T-helper 2 cell treated with Interferon-gamma antibody and Interleukin-4, amounts not matched to agents 100 ng/mL and 5 ng/mL, for 36 hours (primary cell): Measurements from ENCODE around the gene FTCD. TPM values are rescaled to one million over a fixed set of nuclear protein-coding genes. Genes with fewer than 3 reads are reported as not detected.
"Not testable (repeated sequence)": the region's sequence is repeated elsewhere in the genome, so short reads cannot be mapped to it uniquely, and the experiment has no call there.

Experiments
- intact Hi-C: fragments of 100-400 bp; cut with micrococcal nuclease; formaldehyde crosslinking; loops from one replicate; pipeline ENCODE4 v1.15.1; 2023
- total RNA-seq: library from RNA; stranded (reverse); gene quantifications from 2 replicates; pipeline ENCODE4 v1.2.3, GENCODE V29; 2022

FTCD gene
- total RNA-seq, 1 donor from 2014 or later = 0.25 TPM

DNA sequence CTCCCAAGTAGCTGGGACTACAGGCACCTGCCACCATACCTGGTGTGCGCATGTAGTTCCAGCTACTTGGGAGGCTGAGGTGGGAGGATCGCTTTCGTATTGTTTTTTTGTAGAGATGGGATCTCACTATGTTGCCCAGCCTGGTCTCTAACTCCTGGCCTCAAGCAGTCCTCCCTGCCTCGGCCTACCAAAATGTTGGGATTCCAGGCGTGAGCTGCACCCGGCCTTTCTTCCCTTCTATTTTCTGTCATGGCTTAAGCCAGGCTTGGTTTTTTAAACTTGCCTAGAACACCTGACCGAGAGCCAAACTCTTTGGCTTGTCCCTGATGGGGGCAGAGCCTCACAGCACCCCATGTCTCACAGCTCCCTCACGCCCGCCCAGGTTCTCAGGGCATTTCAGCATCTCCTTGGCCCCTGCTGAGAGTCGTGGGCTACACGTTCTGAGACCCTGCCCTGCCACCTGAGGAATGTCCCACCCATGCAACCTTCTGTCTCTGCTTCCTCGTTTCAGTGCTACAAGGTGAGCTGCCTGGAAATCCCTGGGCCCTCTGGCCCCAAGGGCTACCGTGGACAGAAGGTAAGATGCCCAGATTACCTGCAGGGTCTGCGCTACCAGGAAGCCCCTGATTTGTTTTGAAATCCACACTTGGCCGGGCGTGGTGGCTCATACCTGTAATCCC lies 41.7 kb downstream of the FTCD start:
- intact Hi-C loops = no loop called here

DNA sequence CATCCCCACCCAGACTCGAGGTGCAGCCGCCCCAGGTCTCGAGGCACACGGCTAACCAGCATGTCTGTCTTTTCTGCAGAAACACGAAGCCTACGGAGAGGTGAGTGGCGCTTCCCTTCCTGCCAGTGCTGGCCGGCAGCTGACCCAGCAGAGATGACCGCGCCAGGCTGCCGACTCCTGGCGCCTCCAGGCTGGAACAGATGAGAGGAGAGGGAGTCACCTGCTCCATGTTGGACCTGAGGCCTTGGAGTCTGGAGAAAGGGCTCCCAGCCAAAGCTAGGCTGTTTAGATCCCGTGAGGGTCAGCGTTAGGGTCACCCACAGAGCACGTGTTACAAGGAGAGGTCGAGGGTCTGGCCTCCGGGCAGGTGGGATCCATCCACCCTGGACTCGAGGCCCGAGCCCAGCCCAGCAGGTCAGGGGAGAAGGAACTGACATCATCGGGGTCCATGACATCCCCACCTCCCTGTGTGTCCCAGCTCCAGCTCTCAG lies 42.6 kb downstream of the FTCD start:
- intact Hi-C loops = no loop called here

DNA sequence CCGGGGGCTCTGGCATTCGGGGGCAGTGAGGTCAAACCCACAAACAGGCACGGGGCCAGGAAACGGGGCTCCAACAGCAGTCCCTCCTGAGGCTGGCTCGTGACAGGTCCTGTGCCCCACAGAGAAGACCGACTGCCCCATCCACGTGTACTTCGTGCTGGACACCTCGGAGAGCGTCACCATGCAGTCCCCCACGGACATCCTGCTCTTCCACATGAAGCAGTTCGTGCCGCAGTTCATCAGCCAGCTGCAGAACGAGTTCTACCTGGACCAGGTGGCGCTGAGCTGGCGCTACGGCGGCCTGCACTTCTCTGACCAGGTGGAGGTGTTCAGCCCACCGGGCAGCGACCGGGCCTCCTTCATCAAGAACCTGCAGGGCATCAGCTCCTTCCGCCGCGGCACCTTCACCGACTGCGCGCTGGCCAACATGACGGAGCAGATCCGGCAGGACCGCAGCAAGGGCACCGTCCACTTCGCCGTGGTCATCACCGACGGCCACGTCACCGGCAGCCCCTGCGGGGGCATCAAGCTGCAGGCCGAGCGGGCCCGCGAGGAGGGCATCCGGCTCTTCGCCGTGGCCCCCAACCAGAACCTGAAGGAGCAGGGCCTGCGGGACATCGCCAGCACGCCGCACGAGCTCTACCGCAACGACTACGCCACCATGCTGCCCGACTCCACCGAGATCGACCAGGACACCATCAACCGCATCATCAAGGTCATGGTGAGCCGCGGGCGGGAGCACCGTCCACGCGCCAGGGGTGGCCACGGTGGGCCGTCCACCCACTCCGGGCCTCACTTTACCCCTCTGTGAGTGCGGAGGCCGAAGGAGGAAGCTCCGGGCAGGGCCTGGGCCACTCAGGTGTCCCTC lies 43.3 kb downstream of the FTCD start:
- intact Hi-C loops = no loop called here

DNA sequence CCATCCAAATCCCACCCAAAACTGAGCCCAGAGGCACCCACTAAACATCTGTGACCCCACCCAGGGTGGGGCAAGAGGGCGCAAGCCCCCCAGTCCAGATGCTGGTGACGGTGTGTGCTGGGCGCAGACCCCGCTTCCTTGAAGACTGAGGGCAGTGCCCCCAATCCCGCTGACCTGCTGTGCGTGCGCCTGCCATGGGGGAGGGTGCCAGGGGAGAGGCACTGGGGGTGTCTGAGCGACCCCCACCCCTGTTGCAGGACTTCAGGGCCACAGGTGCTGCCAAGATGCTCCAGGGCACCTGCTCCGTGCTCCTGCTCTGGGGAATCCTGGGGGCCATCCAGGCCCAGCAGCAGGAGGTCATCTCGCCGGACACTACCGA lies 44.2 kb downstream of the FTCD start:
- intact Hi-C loops = no loop called here

DNA sequence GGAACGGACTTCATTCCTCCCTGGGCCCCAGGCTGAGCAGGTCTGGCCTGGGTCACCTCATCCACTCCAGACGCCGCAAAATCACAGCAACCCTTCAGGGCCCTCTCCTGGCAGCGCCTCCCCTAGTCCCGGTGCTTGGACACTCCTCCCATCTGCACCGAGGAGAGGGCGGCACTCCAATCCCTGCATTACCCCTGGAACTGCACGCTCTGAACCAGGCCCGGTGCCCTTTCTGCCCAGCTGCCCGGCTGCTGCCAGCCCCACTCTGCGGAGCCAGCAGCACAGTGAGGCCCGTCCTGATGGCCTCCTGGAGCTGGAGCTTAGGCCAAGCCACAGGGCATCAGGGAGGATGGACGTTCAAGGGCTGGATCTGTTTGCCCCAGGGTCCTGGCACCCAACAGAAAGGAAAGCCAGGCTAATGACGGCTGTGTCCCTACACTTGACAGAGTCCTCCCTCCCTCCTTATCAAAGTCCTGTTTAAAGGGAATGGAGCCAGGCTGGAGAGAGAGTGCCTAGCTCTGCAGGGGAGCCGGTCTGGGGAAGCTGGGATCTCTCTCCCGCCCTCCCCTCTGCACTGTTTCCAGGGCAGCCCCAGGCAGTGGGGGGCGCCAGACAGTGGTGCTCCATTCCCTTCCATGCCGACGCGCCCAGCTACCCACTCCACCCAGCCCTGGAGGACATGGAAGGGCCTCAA lies 44.7 kb downstream of the FTCD start:
- intact Hi-C loops = no loop called here

DNA sequence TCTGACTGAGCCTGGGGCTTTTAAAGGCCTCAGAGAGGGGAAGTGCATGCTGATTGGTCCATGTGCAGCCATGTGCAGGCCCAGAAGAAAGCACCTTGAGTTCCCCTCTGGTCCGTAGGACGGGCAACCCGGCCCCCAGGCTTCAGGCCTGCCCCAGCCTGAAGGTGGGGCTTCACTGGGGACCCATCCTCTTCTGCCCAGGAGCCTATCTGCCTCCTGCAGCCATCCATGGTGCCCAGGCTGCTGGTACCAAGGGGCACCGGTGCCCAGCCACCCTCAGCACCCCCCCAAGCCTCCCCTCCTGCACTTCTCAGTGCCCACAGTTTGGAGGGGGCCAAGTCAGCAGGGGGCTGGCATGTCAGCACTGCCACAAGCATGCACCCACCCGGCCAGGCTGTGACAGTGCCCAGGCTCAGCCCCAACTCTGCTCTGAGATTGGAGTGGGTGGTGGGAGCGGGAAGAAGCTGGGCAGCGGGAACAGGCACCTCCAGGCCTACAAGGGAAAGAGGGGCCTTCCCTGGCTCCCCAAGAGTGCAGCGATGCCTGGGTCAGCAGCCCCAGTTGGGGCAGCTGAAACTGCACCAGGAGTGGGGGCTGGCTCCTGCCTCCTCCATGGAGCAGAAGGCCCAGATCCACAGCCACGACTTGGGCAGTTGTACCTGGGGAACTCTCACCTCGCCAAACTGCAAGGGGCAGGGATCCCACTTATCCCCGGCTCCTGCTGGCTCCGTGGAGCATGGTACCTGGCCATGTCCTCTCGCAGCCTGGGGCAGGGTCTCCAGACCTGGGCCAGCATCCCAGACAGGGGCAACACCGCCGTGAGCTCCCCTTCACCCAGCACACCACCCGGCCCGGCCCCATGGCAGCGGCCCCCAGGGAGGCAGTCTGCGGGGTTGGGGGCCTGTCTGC lies 45.8 kb downstream of the FTCD start:
- intact Hi-C loops = no loop called here

DNA sequence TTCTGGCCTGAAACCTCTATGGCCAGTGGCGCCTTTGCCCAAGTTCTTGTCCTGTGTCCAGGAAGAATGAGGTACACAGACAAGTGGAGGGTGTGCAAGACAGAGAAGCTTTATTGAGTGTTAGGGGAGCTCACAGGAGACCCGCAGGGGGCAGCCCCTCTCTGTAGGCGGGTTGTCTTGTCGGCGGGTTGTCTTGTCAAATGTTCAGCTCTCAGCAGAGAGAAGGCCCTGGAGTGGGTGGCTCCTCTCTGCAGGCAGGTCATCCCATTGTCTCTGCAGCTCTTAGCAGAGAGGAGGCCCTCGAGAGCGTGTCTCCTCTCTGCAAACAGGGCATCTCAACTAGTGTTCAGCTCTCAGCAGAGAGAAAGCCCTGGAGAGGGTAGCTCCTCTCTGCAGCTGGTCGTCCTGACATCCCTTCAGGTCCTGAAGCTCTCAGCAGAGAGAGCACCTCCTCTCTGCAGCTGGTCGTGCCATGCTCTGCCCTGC lies 46.5 kb downstream of the FTCD start:
- intact Hi-C loops = no loop called here

DNA sequence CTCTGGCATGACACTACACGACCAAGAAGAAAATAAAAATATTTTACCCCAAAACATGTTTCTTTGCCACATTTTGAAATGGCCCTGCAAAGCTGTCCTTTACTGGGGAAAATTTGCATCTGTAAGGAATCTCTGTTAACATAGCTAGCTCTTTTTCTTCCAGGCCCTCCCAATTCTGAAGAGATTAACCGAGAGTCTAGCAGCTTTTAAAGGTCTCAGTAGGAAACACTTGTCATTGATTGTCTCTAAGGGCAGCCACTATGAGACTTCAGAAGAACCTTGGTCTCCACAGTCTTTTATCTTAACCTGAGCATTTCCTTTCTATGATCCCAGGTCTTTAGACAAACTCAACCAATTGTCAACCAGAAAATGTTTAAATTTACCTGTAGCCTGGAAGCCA lies 48.0 kb downstream of the FTCD start:
- intact Hi-C loops = not testable (repeated sequence)

DNA sequence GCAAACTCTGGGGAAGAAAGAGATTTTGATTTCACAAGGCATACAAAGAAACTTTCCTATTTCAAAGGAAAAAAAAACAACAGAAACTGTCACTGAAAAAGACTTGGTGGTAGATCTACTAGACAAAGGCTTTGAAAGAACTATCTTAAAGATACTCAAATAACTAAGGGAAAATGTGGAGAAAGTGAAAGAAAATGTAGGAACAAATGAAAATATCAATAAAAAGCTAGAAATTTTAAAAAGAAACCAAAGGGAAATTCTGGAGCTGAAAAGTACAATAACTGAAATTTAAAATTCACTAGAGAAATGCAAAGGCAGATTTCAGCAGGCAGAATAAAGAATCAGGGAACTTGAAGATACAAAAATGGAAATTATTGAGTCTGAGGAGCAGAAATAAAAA lies 51.3 kb downstream of the FTCD start:
- intact Hi-C loops = no loop called here

DNA sequence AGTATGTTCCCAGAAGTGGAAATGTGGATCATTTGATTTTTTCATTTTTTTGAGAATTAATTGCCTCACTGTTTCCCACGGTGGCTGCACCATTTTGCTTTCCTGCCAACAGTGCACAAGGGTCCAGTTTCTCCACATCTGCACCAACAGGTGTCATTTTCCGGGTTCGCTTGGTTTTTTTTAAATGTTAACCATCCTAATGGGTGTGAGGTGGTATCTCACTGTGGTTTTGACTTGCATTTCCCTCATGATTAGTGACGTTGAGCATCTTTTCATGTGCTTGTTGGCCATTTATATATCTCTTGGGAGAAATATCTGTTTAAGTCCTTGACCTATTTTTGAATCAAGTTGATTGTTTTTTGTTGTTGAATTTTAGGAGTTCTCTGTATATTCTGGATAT lies 54.5 kb downstream of the FTCD start:
- intact Hi-C loops = no loop called here

DNA sequence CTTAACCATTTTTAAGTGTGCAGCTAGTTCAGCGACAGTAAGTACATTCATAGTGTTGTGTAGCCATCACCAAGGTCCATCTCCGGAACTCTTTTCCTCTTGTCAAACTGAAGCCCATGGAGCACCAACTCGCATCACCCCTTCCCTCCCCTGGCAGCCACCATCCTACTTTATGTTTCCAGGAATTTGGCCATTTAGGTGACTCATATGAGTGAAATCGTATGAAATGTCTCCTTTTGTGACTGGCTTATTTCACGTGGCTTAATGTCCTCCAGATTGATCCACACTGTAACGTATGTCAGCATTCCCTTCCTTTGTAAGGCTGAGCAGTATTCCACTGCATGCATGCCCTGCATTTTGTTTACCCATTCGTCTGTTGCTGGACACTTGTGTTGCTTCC lies 55.0 kb downstream of the FTCD start:
- intact Hi-C loops = no loop called here

DNA sequence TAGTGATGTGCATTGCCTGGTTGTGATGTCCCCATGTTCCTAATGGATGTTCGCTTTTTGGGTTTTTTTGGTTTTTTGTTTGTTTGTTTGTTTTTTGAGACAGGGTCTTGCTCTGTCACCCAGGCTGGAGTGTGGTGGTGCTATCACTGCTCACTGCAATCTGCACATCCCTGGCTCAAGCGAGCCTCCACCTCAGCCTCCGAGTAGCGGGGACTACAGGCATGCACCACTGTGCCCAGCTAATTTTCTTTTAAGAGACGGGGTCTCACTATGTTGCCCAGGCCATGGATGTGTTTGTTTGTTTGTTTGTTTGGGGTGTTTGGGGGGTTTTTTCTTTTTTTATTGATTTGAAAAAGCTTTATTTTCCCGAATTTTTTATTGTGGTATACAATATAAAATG lies 55.4 kb downstream of the FTCD start:
- intact Hi-C loops = no loop called here

DNA sequence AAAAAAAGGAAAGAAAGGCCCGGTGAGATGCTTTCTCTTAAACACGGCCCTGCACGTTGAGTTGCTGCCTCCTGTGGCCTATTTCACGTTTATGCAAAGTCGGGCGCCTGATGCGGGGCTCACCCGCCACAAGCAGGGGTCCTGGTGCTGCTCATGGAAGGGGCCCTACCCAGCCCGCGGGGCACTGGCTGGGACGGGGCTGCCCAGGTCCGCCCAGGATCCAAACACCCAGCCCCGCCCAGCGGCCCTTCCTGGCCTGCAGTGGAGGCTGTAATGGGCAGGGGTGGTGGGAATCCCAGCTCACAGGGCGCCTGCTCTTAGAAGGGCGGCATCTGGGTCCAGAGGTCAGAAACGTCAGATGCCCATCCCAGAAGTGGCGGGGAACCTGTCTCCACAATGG lies 55.9 kb downstream of the FTCD start:
- intact Hi-C loops = no loop called here

DNA sequence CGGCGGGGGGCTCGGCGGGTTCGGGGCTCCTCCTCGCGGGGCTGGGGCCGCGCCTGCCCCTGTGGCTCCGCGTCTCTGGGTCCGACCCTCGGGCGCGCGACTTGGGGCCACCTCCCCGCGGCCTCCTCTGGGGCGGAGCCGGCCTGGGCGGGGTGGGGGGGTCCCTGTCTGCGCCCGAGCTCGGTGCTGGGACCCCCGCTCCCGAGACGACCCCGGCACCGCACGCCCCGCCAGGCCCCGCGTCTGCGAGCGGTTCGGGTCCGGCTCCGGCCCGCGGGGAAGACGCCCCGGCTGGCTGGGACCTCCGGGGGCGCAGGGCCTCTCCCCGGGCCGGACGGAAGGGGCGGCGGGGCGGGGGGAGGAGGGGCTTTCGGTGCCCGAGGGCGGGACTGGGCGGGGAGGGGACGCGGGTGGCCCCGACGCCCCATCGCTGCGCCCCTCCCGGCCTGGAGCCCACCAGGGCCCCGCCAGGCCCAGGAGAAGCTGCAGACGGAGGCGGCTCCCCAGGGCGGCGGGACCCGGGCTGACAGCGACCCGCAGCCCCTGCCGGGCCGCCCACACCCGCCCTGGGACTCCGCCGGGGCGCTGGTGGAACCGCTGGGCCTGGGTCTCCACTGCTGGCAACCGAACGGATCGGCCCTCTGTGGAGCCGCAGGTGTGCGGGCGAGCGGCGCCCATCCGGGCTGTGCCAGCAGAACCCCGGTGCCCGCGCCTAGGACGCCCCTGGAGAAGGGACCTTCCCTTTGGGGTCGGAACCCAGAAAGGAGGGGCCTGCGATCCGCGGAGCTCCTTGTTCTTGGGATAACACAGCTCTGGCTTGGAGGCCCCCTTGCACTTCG lies 56.9 kb downstream of the FTCD start:
- intact Hi-C loops = no loop called here

DNA sequence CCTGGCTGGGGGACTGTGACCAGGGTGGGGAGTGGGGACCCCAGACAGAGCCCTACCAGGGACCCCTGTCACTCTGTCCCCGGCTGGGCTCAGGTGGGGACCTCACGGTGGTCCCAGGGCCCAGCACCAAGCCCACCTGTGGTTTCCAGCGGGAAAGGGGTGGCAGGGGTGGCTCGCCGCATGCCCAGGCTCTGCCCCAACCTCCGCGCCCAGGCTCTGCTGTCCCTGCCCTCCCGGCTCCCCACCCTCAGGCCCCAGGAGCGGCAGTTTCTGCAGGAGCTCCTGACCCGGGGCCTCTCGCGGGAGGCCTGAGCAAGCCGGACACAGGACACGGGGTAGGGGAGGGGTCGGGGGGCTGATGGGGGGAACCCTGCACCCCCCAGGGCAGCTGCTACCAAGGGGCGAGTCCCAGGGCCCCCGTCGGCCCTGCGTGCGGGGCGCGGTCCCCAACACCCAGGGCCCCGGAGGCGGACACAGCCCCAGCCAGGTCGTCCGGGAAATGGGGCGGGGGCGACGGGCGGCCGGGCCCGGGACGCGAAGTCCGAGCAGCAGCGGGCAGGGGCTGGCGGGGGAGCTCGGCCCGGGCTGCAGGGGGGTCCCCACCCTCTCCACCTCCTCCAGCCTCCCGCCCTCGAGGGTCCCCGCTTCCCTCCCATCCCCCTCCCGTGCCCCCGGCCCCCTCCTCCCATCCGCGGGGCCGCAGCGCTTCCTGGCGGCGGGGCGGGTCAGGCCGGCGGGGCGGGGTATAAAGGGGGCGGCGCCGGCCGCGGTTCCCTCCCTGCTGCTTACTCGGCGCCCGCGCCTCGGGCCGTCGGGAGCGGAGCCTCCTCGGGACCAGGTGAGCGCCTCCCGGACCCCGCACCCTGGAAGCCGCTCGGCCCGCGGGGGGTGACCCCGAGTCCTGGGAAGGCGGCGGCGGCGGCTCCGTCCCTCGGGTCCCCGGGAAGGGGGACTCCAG lies 57.8 kb downstream of the FTCD start, which contains the start of gene COL6A2:
Gene COL6A2, plus strand, starts transcription at position 777 of the 958 bp plus-strand sequence.
- intact Hi-C loops = no loop called here

DNA sequence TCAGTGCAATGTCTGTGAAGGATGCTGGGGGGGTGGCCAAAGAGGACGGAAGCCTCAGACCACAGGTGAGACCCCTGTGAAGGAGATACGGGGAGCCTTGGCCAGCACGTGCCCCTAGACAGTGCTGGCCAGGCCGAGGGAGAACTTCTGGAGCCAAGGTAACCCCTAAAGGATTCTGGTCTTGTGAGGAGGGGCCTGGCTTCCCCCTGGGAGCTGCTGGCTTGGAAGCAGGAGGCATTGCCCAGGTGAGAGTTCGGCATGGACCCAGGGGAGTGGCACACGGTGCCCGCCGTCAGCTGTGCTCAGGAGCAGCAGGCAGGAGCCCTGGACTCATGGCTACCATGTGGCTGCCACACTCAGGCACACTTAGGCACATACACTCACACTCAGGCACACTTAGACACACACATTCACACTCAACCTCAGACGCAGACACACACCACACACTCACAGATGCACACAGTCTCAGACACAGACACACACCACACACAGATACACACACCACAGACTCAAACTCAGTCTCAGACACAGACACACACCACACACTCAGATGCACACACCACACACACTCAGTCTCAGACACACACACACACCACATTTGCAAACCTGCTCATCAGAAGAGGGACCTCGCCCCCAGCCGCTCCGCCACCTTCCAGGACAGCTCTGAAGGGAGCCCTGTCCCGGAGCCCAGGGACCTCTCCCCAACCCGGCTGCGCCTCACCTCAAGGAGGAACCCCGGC lies 58.6 kb downstream of the FTCD start:
- intact Hi-C loops = no loop called here

DNA sequence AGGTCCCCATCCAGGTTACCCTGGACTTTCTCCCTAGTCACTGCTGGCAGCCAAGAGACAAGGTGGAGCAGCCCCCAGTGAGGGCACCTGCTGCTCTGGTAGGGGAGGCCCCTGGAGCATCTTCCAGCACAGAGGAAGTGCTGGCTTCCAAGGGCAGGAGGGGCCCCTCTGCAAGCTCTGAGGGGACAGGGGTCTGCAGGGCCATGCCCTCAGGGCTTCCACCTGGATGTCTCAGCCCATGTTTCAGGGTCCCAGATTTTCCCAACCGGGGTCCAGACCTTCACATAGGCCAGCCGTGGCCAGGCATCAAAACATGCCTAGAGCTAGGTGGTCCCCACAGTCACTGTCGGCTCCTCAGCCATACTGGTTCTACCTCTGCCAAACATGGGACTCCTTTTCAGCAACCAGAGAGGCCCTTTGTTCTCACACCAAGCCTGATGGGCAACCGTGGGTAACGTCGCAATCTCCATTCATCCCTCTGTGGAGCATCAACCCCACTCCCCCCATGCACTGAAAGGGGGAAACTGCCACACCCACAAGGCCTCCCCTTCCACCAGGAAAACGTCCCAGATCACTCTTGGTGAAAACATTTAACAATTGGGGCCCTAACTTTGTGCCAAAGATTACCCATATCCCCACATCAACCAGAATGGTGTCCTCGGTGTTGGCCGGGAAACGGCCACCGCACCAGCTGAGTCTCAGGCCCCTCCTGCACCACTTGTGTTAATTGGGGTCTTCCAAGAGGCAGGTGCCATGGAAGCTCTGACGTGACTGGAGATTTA lies 59.4 kb downstream of the FTCD start:
- intact Hi-C loops = no loop called here
